Kidney epithelial cell (primary cell): ENCODE data around the gene LDB2. TPM values are rescaled to one million over a fixed set of nuclear protein-coding genes. Genes with fewer than 3 reads are reported as not detected.

Experiments
- DNase-seq: peaks from one replicate; pipeline ENCODE4 v3.0.0-alpha.2; 2010; ENCODE audit warnings: low read depth
- H3K27me3 ChIP-seq: 2 replicates; pipeline ENCODE4 v1.6.0; 2011; ENCODE audit warnings: low read length; ENCODE audit not compliant: control insufficient read depth, insufficient read depth
- H3K36me3 ChIP-seq: 2 replicates; pipeline ENCODE4 v1.5.1; 2011; ENCODE audit warnings: low read length; ENCODE audit not compliant: control insufficient read depth, insufficient read depth
- H3K4me3 ChIP-seq: 2 replicates; pipeline ENCODE4 v1.5.1; 2011; ENCODE audit warnings: low read depth, mild to moderate bottlenecking, control low read depth, low read length
- CTCF ChIP-seq: IDR thresholded peaks from 2 replicates; pipeline ENCODE4 v1.5.1; 2011; ENCODE audit warnings: mild to moderate bottlenecking, moderate library complexity, low read length, control low read depth, inconsistent platforms; ENCODE audit not compliant: insufficient read depth, poor library complexity, severe bottlenecking
- total RNA-seq: library from RNA; depleted of rRNA; stranded (reverse); fragments of >200 nt; gene quantifications from 2 replicates; pipeline ENCODE4 v1.2.3, GENCODE V29; 2015

The LDB2 gene
- total RNA-seq, 1 donor from 2014 or later, result 0.46 TPM

DNA sequence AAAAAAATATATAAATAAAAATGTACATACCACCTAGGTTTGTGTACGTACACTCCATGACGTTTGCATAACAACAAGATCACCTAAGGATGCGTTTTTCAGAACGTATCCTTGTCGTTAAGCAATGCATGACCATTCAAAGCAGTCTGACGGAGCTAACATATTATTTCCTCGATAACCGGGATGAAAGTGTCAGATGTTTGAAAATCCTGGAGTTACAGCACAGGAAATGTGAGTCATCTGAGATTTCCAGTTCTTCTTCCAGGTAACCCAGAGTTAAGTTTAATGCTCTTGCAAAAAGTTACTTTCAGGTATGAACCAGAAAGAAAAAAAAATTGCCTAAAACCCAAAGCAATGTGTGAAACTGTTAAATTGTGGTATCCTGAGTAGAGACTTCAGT lies 107.9 kb downstream of the LDB2 start:
- Histone ChIP-seq H3K4me3 (no peak overlapping the region), H3K27me3 (no peaks in the 10 kb centered on the region), H3K36me3 (no peaks in the 10 kb centered on the region)
- TF ChIP-seq CTCF, result no peak
- no peak for DNase-seq

DNA sequence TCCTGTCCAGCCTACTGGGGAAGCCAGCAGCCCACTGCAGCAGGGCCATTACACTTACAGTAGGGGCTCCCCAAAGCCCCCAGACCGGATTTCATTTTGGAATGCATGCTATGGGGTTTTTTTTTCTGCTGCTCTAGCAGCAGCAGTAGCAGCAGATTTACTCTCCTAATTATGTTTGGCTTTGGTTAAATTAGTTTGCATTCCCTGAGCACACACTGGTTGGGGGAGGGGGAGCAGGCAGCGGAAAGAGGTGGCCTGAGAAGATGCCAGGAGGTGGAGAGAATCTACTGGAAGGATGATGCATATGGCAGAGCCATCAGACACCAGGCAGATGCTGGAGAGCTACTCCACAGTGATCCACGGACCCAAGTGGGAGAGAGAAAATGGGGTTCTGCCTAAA lies 109.6 kb downstream of the LDB2 start:
- no peaks in the 10 kb centered on the region for H3K36me3 ChIP-seq
- TF ChIP-seq CTCF, result no peak

GRCh38 chr4:16785793-16786527 lies 112.5 kb downstream of the LDB2 start:
- DNase-seq, result no peak
- no peak overlapping the region for H3K4me3 ChIP-seq
- no peak for TF ChIP-seq CTCF
- H3K27me3 ChIP-seq, result no peaks in the 10 kb centered on the region
- no peaks in the 10 kb centered on the region for H3K36me3 ChIP-seq

More for the DNA sequence above, 109.6 kb downstream of the LDB2 start:
- no peak for DNase-seq
- Histone ChIP-seq H3K27me3 (no peaks in the 10 kb centered on the region), H3K4me3 (no peak overlapping the region)

DNA sequence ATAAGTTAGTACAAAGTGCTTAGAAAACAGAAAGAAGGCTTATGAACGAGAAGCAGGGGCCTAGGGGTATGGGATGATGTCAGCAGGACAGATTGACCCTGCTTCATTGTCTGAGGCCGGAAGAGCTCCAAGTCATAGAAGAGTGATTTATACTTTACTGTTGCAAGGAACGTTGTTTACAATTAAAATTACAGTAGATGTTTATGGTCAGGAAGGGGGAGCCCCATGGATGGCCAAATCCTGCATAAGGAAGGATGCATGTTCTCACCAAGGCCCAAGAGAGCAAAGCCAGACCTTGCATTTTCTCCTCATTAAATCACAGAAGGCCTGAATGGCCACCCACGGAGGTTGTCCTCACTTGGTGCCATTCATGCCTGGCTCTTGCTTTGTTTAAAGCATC lies 115.3 kb downstream of the LDB2 start:
- no peak for DNase-seq
- no peak overlapping the region for H3K4me3 ChIP-seq
- TF ChIP-seq CTCF, result no peak
- H3K27me3 ChIP-seq, result no peaks in the 10 kb centered on the region
- H3K36me3 ChIP-seq, result no peaks in the 10 kb centered on the region

DNA sequence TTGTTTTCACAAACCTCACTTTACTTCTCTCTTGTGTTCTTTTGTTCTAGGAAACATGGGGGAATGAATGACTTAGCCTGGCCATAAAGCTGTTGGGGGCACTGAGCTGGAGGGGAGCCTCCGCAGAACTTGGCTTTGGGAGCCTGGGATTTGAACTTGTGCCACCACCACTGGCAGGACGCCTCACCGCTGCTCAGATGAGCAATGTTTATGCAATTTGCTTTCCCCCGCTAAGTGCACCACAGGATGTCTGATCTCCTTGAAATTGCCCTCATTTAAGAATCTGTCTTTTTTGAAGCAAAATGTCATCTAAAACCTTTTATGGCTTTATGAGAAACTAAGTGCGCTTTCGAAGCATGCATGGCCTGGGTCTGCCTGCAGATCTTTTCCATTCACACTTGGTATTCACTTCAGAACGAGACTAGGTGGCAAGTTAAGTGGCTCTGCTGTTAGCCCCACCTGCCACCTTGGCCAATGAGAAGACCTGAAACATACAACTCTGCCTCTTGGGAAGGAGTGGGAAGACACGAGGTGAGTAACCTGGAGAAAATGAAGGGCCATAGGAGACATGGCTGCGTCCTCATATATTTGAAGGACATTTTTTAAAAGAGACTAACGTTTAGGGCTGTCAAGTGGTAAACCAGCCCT lies 119.3 kb downstream of the LDB2 start:
- no peaks in the 10 kb centered on the region for H3K36me3 ChIP-seq
- H3K4me3 ChIP-seq, result no peak overlapping the region
- no peak for DNase-seq
- no peak for TF ChIP-seq CTCF
- H3K27me3 ChIP-seq, result no peaks in the 10 kb centered on the region

DNA sequence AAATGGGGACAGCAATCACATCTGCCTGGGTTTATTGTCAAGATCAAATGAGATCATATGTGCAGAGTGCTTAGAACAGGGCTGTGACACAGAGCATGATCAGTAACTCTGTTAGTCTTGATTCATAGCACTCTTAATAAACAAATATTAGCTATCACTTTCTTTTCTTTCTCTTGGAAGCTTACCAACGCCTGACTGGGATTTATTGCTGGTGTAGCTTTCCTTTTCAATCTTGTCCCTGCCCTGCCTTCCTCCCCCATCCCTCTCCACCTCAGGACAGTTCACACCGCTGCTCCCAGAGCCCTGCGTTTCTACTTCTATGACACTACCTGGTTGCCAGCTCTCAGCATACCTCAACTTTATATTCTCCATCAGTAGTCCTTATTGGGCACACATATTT lies 120.7 kb downstream of the LDB2 start:
- no peak overlapping the region for H3K4me3 ChIP-seq
- TF ChIP-seq CTCF, result no peak
- DNase-seq, result no peak
- H3K36me3 ChIP-seq, result no peaks in the 10 kb centered on the region
- H3K27me3 ChIP-seq, result no peaks in the 10 kb centered on the region
